ENCODE measurements around the gene EPB41L4A.
"Not testable (repeated sequence)": the region's sequence is repeated elsewhere in the genome, so short reads cannot be mapped to it uniquely, and the experiment has no call there.

EPB41L4A gene

DNA sequence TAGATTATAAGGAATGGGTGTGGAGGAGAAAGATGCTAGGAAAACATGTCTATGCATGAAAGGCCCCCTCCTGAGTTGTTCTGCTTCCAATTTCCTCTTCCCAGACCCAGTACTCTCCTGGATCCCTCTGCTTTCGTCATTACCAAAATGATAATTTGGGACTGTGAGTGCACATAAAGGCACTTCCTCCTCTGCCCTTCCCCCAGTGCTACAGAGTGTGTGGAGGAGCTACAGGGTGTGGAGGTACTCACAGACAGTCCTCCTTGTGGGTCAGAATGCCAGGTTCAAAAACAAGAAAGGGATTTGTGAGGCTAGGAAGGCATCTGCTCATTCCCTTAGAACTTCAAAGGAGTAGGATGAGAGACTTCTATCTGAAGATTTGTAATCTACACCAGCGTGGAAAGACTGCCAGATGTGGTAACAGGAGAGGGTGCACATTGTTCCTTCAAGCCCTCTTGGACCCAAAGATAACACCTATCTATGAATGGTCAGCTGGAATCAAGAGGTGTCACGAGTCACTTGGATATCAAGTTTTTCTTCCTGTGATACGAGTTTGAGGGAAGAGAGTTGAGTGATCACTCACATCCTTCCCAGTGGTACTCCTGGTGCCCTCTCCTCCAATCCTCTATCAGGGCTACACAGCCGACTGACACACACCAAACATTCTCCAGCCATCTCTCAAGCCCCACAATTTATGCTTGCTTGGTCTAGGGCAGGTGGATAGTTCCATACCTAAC, 201.1 kb downstream of the EPB41L4A start:
- DNase-seq (ENCODE audit: low read depth in 1 of 2, low spot score in 1 of 2) = no peak

DNA sequence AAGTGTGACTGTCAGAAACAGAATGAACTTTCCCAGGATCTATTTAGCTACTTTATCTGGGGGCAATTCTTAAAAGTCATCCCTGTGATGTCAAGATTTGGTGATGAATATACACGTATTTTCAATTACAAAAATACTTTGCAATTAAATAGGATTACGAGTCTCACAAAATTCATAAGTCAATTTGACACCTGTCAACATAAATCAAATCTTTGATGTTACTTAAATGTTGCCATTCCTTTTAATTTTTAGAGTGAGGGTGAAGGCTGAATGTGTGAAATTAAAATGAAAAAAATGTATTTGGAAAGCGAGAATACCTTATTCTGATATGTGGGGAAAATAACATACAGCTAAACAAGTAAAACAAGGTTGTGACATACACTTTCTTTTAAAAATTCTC, 202.9 kb downstream of the EPB41L4A start:
- DNase-seq (ENCODE audit: low read depth in 1 of 2, low spot score in 1 of 2) = no peak

DNA sequence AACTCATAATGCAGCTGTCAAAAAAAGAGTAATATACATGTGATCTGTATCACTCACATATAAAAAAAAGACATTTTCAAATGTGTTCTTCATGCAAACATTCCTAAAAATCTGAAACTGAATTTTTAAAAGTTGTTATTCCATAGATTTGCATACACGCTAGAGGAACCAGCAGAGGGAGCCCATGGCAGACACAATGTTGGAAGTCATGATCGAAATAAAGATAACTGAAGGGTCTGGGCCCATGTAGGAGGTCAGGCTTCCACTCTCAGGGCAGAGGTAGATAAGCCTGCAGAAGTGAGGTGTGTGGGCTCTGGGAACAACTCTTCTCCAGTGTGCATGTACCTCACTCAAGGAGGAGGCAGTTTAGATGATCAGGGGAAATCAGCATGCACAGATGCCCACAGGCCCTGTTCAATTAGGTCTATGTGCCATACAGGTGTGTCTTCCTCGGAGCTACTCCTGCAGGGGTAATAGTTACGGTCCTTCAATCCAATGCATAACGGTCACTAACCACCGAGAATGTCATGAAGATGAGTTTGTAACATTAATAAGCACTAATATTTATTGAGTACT, 208.6 kb downstream of the EPB41L4A start:
- no peak for DNase-seq (ENCODE audit: low read depth in 1 of 2, low spot score in 1 of 2)

DNA sequence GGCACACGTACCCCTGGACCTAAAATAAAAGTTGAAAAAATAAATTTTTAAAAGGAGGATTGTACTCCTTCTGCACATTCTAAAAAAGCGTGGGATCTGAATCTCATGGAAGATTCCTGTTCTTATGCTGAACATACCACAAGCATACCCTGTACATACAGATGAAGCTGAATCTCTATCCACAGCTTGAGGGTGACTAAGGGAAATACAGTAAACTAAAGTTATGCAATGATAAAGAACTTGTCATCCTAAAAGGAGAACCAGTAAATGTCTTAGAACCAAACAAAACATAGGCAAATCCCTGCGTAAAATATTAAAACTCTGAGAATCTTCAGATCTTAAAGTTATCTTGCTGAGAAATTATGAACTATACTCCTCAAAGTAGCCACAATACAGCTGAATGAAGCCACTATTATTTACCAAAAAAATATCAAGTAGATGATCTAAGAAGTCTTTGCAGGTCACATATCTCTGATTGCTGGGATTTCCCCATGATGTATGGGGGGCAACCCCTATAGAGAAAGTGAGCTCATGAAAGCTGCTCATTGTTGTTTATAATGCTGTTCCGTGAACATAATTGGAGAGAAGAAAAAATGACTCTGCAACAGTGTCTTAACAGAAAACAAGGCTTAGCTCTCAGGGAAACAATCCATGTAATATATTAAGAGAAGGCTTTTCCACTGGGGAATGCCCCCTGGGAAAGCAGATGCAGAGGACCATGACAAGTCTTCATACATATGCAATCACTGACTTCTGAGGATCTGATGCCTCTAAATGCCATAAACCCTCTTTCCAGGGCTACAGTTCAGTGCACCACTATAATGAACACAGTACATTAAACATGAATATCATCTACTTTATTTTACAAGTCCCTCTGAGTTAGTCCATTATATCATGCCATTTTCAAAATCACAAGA, 210.1 kb downstream of the EPB41L4A start:
- no peak for DNase-seq (ENCODE audit: low read depth in 1 of 2, low spot score in 1 of 2)

DNA sequence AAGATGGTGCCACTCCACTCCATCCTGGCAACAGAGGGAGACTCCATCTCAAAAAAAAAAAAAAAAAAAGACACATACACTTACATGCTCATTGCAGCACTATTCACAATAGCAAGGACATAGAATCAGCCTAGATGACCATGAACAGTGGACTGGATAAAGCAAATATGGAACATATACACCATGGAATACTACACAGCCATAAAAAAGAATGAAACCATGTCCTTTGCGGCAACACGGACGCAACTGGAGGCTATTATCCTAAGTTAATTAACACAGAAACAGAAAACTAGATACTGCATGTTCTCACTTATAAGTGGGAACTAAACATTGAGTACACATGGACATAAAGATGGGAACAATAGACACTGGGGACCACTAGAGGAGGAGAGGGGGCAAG, 210.9 kb downstream of the EPB41L4A start:
- not testable (repeated sequence) for DNase-seq (ENCODE audit: low read depth in 1 of 2, low spot score in 1 of 2)

DNA sequence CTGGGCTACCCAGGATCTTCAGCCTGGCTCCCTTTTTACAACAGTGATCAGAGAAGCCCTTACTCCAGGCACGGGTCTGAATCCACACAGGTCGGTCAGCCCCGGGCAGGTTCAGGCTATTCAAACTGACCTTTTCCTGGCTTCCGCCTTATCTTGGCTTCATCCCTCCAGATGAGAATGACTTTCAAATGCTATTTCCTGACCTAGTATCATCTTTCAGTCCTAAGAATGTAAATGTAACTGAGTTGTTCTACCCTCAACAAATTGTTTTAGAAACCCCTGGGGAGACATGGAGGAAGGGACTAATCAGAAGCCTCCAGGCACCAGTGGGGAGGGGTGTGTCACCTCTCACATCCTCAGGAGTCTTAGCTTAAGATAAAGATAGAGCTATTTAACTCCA, 213.2 kb downstream of the EPB41L4A start:
- no peak for DNase-seq (ENCODE audit: low read depth in 1 of 2, low spot score in 1 of 2)

DNA sequence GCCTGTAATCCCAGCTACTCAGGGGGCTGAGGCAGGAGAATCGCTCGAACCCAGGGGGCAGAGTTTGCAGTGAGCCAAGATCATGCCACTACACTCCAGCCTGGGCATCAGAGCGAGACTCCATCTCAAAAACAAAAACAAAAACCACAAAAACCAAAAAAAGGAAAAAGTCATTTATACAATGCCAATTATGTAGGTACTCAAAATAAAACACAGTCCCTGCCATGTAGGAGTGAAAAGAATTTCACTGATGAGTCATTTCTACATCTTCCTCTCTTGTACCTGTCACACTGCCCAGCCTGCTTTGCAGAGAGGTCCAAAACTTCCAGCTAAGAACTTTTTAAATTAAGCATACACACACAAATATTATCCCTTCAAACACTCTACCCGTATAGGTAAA, 215.8 kb downstream of the EPB41L4A start:
- DNase-seq (ENCODE audit: low read depth in 1 of 2, low spot score in 1 of 2) = no peak

DNA sequence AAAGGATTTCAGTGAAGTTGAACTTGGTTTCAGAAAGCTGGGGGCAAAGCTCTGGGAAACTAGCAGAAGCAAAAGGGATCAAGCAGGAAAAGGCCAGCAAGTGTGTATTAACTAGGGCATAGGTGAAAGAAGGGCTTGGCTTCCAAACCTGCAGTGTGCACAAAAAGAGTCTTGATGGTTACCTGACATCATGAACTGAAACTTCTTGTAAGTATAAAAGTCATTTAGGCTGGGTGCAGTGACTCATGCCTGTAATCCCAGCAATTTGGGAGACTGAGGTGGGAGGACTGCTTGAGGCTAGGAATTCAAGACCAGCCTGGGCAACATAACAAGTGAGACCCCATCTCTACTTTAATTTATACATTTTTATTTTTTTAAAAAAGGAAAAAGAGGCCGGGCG, 216.4 kb downstream of the EPB41L4A start:
- no peak for DNase-seq (ENCODE audit: low read depth in 1 of 2, low spot score in 1 of 2)

DNA sequence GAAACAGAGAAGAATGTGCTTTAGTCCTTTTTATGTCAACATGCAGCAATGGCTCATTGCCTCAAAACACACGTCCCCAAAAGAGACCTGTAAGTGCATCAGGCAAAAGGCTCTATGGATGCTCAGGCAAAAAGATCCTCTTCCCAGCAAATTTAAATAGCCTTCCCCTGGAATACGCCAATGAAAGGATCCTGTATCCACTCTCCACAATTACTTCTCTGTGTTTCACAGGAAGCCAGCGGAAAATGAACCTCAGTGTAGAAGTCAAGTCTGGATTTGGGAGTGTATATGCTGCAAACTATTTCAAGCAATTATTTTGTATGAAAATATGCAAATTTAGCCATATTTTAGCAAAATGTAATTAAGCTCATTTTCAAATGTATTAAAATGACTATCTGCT, 217.9 kb downstream of the EPB41L4A start:
- no peak for DNase-seq (ENCODE audit: low read depth in 1 of 2, low spot score in 1 of 2)

DNA sequence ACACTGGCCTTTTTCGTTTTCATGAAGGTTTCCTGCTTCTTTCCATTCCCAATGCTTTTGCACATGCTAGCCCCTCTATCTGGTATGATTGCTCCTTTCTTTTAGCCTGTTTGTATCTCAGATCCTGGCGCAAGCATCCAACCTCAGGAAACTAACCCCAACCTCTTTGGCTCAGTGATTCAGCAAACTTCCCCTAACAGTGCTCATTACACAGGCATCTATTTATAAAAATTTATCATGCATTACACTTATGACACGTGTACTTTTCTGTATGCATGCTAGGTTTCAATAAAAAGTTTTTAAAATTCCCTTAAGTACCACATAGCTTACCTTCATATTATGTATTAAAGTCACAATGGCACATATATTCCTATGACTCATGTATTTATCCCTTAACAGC, 218.9 kb downstream of the EPB41L4A start:
- DNase-seq (ENCODE audit: low read depth in 1 of 2, low spot score in 1 of 2) = no peak

DNA sequence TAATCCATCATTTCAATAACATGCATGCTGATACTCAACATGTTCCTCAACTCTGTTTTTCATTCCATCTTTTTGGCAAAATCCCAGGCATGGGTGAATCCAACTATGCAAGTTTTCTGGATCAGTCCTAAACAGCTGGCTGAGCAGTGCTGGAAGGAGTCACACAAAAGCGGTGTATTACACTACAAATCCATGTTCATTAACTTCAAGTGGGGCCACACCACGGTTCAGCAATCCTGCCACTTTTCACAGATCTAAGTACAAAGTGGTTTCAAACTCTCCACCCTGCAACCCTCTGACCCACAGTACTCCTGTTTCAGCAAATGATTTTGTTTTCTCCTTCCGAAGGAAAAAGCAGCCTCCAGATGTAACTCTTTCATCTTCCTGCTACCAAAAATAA, 222.5 kb downstream of the EPB41L4A start:
- DNase-seq (ENCODE audit: low read depth in 1 of 2, low spot score in 1 of 2) = no peak

DNA sequence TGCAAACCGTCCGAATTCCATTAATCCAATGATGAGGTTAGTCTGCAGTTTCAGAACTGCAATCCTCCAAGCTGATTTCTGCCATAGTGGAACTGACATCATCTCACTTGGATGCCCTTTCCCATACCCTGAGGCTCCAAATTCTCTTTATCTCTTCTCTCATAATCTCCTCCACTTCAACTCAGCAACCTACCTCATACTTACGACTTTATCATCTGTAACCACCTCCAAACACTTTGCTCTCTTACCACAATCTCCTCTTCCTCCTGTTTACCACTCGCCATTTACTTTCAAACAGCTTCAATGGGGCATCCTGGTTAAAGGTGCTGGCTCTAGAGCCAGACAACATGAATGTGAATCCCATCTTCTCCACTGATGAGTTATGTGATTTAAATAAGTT, 223.2 kb downstream of the EPB41L4A start:
- no peak for DNase-seq (ENCODE audit: low read depth in 1 of 2, low spot score in 1 of 2)

DNA sequence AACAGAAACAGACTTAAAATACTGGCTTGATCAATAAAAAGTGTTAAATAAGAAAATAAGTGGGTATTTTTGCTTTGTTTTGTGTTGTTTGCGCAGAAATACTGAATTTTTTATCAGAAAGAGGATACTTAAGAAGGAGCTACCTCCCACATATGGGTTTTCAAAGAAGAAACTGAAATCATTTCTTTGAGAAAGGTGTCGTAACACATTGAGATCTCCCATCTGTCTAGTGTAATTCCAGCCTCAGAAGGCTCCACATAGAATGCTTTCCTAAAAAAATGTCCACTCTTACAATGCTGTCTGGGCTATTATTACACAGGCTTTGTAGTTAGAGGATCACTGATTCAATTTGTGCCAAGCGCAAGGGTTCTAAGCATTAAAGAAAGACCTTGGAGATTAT, 226.2 kb downstream of the EPB41L4A start:
- DNase-seq (ENCODE audit: low read depth in 1 of 2, low spot score in 1 of 2) = no peak

DNA sequence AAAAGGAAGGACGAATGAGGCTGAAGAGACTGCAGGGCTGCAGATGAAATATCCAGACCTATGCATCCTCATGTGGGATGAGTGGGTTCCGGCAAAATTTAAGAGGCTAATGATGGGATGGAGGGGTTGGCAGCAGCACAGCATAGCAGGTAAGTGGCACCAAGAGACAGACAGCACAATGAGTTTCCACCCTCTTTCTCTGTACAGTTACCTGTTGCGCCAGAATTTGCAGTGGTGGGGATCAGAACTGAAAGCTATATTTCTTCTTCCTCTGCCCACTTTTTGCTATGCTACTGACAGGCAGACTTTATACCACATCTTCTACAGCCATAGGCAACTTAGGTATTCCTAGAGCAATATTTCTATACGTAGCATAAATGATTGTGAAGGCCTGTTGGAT, 227.0 kb downstream of the EPB41L4A start:
- DNase-seq (ENCODE audit: low read depth in 1 of 2, low spot score in 1 of 2) = no peak

DNA sequence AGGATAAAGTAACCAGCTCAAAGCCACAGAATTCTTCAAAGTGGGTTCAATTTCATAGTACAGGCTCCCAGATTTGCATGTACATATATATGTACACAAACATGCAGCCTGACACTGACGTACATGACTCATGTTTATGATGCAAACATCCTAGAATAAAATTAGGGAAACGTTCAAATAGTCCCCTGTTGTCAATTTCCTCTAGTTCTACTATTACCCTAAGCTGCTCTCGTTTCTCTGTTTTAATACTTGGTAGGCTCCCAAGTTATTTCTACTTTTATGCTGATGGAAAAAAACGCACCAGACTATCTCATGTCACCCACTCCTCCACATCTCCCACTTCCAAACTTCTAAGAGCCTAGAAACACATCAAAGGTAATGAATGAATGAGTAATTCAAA, 229.7 kb downstream of the EPB41L4A start:
- DNase-seq (ENCODE audit: low read depth in 1 of 2, low spot score in 1 of 2) = no peak

DNA sequence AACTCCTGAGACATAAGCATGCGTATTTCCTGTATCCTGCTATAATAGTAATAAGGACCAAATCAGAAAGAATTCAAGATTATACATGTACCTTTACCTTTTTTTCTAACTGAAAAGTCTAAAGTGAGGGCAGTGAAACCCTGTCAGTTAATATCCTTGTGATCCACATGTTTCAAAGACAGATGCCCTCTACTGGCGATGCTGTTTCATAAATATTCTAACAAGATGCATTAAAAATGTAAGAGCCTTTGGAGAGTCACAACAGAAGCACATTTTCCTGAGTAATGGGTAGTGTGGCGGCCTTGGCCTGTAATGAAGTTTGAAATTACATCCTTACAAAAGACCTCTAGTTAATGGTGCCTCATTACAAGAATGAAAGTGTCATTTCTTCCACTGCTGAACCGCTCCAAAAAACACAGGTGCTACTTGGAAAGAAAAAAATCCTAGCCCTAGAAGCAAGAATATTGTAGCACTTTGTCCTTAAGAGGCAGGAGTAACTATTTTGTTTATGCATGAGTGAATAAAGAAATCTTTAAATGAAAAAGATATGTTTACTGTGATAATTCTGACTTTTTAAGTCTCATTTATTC, 232.6 kb downstream of the EPB41L4A start:
- no peak for DNase-seq (ENCODE audit: low read depth in 1 of 2, low spot score in 1 of 2)

DNA sequence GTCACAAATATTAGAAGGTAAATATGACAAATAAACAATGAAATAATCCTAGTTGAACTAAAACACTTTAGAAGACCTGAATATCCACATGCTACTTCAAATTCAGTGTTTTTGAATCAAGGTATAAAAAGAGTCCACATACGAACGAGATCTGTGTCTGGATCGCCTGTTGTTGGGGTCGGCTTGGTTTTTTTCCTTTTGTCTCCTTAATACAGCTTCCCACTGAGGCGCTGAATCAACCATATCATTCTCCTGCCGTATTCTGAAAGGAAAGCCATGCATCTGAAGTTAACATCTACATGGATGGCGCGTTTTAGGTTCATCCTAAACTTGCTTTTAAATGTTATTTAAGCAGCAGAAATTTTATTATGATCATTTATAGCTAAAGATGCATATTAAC, 235.2 kb downstream of the EPB41L4A start:
- DNase-seq (ENCODE audit: low read depth in 1 of 2, low spot score in 1 of 2) = no peak

DNA sequence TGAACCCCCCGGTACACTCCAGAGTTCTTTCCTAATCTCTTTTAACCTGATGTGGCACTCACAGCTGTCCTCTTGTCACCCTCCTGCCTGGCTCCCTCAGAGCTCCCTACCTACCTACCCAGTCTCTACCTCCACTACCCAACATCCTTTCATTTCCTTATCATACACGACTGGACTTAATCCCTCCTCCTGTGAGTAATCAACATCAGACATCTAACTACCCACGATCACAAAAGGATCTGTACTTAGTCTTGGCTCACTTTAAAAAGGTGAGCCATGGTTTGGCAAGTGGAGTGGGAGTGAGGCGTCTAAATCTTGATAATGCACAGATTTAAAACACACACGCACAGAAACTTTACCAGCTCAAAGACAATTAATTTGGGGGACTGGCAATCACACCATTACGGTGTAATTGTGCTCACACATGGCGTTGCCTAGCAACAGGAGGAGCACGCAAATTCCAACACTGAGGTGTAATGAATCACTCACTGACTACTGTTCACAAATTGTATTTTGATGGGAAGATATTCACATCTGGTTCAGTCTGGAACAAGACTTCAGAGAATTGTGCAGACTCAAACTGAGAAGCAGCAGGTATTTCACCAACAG, 235.9 kb downstream of the EPB41L4A start:
- DNase-seq (ENCODE audit: low read depth in 1 of 2, low spot score in 1 of 2) = no peak

DNA sequence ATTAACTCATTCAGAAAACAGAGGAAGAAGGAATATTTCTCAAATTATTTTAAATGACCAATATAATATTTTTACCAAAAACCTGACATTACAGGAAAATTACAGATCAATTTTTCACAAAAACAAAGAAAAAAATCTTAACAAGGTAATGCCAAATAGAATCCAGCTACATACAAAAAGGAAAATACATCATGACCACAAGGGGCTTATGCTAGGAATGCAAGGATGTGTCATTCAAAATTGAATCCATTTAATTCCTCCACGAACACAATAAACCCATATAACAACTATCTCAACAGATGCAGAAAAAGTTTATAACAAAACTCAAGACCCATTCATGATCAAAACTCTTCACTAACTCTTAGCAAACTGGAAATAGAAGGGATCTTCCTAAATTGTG, 239.8 kb downstream of the EPB41L4A start:
- DNase-seq (ENCODE audit: low read depth in 1 of 2, low spot score in 1 of 2) = no peak

DNA sequence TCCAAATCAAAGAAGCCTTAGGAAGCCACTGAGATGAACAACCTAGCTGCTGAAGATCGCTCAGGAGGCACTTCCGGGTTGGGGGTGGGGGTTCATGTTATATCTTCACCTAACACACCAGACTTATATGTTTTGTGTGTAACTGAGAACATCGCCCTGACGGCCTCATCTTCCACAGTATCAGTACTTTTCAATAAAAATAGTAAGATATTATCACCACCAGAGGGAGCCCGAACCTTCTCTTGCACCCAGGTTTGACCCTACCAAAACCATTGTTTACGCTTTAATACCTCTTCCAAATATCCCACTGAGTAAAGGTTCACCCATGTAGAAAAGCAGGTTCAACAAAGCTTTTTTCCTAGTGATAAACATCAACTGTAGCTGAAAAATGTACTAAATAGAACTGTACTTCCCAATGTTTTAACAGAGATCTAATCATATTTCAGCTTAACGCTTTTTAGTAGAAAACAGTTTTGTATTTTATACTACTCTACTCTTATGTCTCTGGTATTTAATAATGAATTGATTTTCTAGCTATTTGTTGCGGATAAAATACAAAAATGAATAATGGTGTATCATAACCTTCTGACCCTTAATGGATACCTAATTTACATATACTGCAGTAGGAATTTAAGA, 244.0 kb downstream of the EPB41L4A start:
- no peak for DNase-seq (ENCODE audit: low read depth in 1 of 2, low spot score in 1 of 2)

Measured in stimulated activated CD4-positive, alpha-beta T cell treated with anti-CD3 and anti-CD28 coated beads, Interleukin-15, amount 100 ng/mL, for 1 hour (primary cell).